Neural crest cell (in vitro differentiated cells): Measurements from ENCODE around the gene SRD5A3. TPM values are rescaled to one million over a fixed set of nuclear protein-coding genes. Genes with fewer than 3 reads are reported as not detected.

Experiments used
- DNase-seq: peaks from one replicate; pipeline ENCODE4 v3.0.0; 2021; ENCODE audit warnings: low read depth, mixed read lengths, low spot score
- H3K27ac Mint-ChIP-seq: one replicate; pipeline ENCODE4 v1.8.0; 2021; ENCODE audit warnings: mild to moderate bottlenecking, mixed read lengths; ENCODE audit not compliant: unreplicated experiment
- H3K27me3 Mint-ChIP-seq: 2 replicates; pipeline ENCODE4 v1.8.0; 2021; ENCODE audit warnings: low read depth, mild to moderate bottlenecking, mixed read lengths
- H3K36me3 Mint-ChIP-seq: 2 replicates; pipeline ENCODE4 v1.8.0; 2021; ENCODE audit warnings: low read depth, mild to moderate bottlenecking, mixed read lengths
- H3K4me1 Mint-ChIP-seq: 2 replicates; pipeline ENCODE4 v1.8.0; 2021; ENCODE audit warnings: mixed read lengths
- H3K4me3 Mint-ChIP-seq: one replicate; pipeline ENCODE4 v1.8.0; 2021; ENCODE audit warnings: mild to moderate bottlenecking, mixed read lengths
- H3K9me3 Mint-ChIP-seq: 2 replicates; pipeline ENCODE4 v1.8.0; 2021; ENCODE audit warnings: mixed read lengths
- total RNA-seq: library from RNA; stranded (reverse); gene quantifications from 2 replicates; pipeline ENCODE4 v1.2.1, GENCODE V29; 2021
- TF ChIP-seq, protein P1 (sequence below): fragments of 200-600 bp; sonication (generic); conservative IDR thresholded peaks from 2 replicates; pipeline ENCODE4 v1.5.0; 2021; ENCODE audit warnings: antibody characterized with exemption, mild to moderate bottlenecking

The SRD5A3 gene
- total RNA-seq, 1 donor from 2014 or later: 20.3 TPM

DNA sequence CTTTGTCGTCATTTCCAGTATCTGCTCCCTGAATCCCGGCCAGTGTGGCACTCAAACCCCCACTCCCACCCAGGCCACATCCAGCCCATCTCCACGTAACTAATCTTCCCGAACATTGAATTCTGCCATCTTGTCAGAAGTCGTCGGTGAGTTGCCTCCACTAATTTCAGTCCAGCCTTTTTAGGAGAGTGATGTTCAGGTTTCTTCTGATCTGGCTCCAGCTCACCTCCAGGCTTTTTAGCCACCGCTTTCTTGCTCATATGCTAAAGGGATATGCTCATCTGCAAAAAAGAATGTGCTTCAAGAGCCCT lies 51.0 kb downstream of the SRD5A3 start:
- H3K4me3 Mint-ChIP-seq: peak overlapping the region; percentile 95
- peaks cover 38% of the 10 kb centered on the region for H3K4me1 Mint-ChIP-seq
- H3K36me3 Mint-ChIP-seq: peaks cover 12% of the 10 kb centered on the region
- TF ChIP-seq, protein P1, sequence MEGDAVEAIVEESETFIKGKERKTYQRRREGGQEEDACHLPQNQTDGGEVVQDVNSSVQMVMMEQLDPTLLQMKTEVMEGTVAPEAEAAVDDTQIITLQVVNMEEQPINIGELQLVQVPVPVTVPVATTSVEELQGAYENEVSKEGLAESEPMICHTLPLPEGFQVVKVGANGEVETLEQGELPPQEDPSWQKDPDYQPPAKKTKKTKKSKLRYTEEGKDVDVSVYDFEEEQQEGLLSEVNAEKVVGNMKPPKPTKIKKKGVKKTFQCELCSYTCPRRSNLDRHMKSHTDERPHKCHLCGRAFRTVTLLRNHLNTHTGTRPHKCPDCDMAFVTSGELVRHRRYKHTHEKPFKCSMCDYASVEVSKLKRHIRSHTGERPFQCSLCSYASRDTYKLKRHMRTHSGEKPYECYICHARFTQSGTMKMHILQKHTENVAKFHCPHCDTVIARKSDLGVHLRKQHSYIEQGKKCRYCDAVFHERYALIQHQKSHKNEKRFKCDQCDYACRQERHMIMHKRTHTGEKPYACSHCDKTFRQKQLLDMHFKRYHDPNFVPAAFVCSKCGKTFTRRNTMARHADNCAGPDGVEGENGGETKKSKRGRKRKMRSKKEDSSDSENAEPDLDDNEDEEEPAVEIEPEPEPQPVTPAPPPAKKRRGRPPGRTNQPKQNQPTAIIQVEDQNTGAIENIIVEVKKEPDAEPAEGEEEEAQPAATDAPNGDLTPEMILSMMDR: no peak
- no peaks in the 10 kb centered on the region for H3K27me3 Mint-ChIP-seq
- no peak for DNase-seq
- H3K9me3 Mint-ChIP-seq: no peaks in the 10 kb centered on the region
- peak overlapping the region; percentile 44 for H3K27ac Mint-ChIP-seq

DNA sequence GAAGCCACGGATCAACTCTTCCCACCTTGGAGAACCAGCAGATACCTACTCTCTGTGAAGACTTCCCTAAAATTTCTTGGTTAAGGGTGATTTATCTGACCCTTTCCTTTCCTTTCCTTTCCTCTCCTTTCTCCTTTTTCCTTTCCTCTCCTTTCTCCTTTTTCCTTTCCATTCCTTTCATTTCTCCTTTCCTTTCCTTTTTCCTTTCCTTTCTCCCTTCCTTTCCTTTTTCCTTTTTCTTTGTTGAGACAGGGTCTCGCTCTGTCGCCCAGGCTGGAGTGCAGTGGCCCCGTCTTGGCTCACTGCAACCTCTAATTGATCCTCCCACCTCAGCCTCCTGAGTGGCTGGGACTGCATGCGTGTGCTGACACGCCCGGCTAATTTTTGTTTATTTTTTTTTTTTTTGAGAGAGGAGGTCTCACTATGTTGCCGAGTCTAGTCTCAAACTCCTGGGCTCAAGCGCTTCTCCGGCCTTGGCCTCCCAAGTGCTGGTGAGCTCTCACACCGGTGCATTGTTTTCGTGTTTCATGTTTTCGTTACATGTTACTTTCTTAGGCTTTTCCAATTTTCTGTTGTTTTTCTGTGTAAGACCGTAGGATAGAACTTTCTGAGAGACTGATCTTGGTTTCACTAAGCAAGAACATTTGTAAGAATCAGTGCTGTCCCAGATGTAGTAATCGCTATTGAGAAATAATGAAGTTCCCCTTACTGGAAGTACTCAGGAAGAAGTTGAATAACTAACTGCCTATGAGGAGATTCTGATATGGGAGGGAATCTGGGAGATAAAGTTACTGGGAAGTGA lies 51.7 kb downstream of the SRD5A3 start:
- Mint-ChIP-seq H3K4me3 (peak overlapping the region; percentile 95), H3K9me3 (no peaks in the 10 kb centered on the region), H3K4me1 (peaks cover 38% of the 10 kb centered on the region), H3K27me3 (no peaks in the 10 kb centered on the region), H3K27ac (peak overlapping the region; percentile 44), H3K36me3 (peaks cover 12% of the 10 kb centered on the region)
- TF ChIP-seq, protein P1: no peak
- DNase-seq: no peak

DNA sequence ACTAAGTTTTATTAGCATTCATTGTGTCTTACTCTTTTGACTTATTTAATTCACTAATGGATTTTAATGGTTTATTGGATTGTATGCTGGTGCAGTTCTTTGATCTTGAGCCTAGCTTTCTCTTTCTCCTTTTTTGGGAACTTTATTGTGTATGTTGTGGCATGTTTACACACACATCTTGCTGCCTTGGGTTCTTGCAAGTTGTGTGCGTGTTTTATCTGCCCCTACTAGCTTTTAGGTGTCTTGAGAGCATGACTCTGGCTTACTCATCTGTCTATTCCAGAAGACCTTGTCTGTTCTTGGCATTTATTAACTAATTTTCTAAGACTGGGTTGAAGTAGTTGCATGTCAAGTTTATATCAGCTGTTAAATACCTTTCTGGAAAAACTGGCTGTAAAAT lies 52.4 kb downstream of the SRD5A3 start:
- DNase-seq: no peak

DNA sequence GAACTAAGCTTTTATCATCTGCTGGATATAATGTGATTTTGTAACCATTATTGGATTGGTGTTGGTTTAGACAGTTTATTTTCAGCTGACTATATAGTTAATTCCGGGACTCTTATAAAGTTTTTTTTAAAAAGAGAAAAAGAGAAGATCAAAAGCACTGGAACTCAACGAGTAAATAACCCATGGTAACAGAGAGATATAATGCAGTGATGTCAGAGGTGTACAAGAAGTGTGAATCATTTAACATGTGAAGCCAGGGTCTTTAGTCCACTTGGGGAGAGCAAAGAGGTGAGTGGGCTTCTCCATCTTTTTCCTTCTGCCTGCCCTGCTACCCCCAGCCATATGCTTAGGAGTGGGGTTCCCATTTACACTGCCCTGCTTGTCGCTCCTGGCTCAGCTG lies 52.9 kb downstream of the SRD5A3 start:
- Mint-ChIP-seq H3K4me3 (peak overlapping the region; percentile 95), H3K27ac (no peak overlapping the region), H3K27me3 (no peaks in the 10 kb centered on the region), H3K36me3 (peaks cover 18% of the 10 kb centered on the region), H3K4me1 (peaks cover 38% of the 10 kb centered on the region), H3K9me3 (no peaks in the 10 kb centered on the region)
- TF ChIP-seq, protein P1: no peak
- DNase-seq: no peak

More for the DNA sequence above, 52.4 kb downstream of the SRD5A3 start:
- peaks cover 14% of the 10 kb centered on the region for H3K36me3 Mint-ChIP-seq
- TF ChIP-seq, protein P1: no peak
- H3K9me3 Mint-ChIP-seq: no peaks in the 10 kb centered on the region
- no peaks in the 10 kb centered on the region for H3K27me3 Mint-ChIP-seq
- no peak overlapping the region for H3K27ac Mint-ChIP-seq
- H3K4me3 Mint-ChIP-seq: peak overlapping the region; percentile 95
- H3K4me1 Mint-ChIP-seq: peaks cover 38% of the 10 kb centered on the region

DNA sequence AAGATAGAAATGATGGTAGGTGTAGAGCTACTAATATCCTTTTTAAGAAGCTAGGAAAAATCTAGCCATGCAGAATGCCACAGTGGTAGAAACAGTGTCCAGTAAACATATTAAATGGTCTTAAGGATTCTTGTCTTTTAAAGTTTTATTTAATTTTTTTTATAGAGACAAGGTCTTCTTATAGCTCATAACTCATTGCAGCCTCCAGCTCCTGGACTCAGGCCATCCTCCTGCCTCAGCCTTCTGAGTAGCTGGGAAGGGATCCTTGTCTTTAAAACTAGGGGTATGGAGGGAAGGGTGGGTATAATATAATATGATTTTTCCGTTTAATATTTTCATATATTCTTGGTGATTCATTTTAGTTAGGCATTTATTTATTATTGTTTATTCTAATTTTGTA lies 53.5 kb downstream of the SRD5A3 start:
- peaks cover 19% of the 10 kb centered on the region for H3K36me3 Mint-ChIP-seq
- no peak for DNase-seq
- H3K4me3 Mint-ChIP-seq: peak overlapping the region; percentile 95

More for the DNA sequence above, 53.5 kb downstream of the SRD5A3 start:
- Mint-ChIP-seq H3K27ac (no peak overlapping the region), H3K27me3 (no peaks in the 10 kb centered on the region), H3K4me1 (peaks cover 38% of the 10 kb centered on the region), H3K9me3 (no peaks in the 10 kb centered on the region)
- TF ChIP-seq, protein P1: no peak
